ENCODE measurements around the gene GPR146.

GPR146 gene

GRCh38 chr7:1043552-1044188, 676 bp upstream of the GPR146 start:
- DNase-seq (ENCODE audit: low read depth) = no peak

DNA sequence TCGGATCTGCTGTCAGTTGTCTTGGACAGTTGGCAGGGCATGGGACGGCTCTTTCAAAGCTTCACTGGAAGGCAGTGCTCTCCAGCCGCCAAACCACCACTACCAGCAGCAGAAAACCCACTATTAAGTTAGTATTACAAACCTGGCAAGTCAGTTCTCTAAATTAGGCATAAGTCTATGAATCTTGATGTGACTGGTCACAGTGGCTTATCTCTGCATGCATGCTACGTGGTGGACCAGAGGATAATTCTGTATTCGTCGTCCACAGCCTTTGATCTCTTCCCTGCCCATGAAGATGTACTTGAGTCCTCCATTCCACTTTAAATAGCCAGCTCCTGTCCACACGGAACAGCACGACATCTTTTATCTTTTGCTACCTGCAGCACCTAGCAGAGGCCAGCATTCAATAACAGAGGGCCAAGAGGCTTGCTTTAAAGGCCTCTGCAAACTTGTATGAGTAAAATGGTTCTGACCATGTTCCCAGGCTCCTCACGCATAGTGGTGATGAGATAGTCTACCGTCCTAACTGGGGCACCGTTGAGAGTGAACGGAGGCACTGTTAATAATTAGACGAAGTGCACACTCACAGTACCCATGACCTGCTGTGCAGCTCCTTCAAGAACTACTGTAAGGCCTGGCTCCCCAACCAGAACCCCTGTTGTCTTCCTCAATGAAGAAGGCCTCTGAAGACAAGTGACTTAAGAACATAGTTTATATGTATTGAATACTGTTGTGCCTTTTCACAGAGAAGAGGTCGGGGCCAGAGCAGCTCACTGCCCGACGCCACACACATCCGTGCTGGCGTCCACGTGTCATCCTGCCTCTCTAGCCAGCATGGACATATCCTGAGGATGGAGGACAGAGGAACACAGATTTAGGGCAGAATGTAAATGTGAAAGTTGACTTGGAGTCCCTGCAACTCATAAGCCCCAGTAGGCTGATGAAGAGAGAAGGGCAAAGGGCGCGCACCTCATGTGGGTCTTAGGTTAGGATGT, 1.0 kb downstream of the GPR146 start:
- no peak for DNase-seq (ENCODE audit: low read depth)

- DNase-seq (ENCODE audit: low read depth) = no peak
Observed at GRCh38 chr7:1046722-1047679, 2.7 kb downstream of the GPR146 start.

- no peak for DNase-seq (ENCODE audit: low read depth)
Observed at GRCh38 chr7:1049006-1049741, 4.8 kb downstream of the GPR146 start.

DNA sequence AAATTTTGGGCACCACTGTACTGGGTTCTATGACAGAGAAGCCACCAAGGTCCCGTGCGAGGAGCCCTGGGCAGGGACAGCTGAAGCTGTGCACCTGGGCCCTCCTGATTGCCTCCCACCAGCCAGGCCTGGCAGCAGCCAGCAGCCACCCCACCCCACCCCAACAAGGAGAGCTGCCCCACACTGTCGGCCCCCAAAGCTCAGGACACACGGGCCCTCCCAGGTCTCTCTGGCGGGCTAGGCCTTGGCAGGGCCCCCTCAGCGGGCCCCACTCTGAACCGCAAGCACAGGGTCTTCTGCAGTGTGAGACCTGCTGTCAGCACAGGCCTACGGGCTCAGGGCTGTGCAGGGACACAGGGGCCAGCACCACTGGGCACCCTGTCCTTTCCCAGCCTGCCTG, 5.5 kb downstream of the GPR146 start:
- no peak for DNase-seq (ENCODE audit: low read depth)

- no peak for DNase-seq (ENCODE audit: low read depth)
Observed at GRCh38 chr7:1050254-1050906, 6.0 kb downstream of the GPR146 start.

DNA sequence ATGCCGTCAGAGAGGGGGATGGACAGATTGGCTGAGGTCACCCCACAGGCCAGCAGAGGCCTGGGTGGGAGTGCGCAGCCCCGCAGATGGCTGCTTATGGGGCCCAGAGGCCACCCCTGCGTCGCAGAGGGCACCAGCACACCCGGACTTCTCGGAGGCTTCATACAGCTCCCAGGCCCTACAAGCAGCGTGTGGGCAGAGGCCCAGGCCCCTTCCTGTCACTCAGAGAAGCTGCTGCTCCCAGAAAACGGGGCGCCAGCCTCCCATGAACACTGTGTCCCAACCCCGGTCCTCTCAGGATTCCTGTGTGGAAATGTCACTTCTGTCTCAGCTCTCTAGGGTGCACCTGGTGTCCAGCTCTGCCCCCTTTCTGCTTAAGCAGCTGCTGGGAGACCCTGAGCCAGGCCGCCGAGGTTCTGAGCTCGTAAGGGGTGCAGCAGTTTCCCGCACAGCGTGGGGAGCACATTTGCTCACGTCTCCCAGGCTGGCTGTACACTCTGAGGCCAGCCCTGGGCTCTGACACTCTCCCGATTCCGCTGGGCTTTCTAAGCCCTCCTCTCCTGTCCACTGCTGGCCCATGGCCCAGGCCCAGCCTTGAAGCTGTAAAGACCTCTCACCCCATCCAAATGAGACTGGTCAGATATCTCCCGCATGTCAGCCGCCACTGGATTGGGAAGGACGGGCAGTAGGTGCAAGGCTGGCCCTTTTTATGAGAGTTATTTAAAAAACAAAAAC, 6.8 kb downstream of the GPR146 start:
- no peak for DNase-seq (ENCODE audit: low read depth)

- no peak for DNase-seq (ENCODE audit: low read depth)
Observed at GRCh38 chr7:1052031-1052818, 7.9 kb downstream of the GPR146 start.

- DNase-seq (ENCODE audit: low read depth) = no peak
Observed at GRCh38 chr7:1053002-1053411, 8.7 kb downstream of the GPR146 start.

DNA sequence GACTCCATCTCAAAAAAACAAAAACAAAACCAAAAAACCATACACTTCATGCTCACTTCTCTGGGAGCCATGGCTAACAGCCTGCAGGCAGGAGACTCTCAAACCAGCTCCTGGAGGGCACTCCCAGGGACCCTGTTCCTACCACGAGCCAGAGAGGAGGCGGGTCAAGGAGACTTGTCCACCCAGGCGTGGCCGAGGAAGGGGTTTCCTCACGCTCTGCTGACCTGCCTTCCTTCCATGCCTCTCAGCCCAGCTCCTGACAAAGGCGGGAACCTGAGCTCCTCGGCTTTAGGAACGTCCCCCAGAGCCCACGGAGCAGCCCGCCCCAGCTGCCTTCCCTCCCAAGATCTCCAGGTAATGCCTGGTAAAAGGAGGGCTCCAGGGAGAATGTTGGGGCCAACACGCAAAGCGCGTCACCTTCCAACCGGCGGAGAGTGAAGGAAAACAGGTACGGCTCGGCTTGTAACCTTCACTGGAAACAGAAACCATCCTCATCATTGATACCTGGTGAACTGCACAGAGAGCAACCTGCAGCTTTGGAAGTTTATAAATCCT, 9.5 kb downstream of the GPR146 start:
- DNase-seq (ENCODE audit: low read depth) = no peak

DNA sequence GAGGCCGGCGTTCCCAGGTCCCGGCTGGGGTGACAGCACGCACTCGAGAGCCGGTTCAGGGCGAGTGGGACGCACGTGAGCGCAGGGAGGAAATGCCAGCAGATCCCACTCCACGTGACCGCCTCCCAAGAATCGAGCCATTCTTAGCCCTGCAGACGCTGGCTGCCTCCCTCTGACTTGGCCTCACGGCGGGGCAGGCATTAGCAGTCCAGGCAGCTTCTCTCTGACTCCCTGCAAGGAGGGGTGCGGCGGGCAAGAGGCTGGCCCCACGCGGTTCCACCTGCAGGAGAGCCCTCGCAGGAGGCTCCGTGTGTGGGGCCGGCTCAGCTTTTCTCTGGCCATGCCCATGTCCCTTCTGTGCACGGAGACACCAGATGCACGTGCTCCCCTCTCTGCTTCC, 10.1 kb downstream of the GPR146 start:
- no peak for DNase-seq (ENCODE audit: low read depth)

DNA sequence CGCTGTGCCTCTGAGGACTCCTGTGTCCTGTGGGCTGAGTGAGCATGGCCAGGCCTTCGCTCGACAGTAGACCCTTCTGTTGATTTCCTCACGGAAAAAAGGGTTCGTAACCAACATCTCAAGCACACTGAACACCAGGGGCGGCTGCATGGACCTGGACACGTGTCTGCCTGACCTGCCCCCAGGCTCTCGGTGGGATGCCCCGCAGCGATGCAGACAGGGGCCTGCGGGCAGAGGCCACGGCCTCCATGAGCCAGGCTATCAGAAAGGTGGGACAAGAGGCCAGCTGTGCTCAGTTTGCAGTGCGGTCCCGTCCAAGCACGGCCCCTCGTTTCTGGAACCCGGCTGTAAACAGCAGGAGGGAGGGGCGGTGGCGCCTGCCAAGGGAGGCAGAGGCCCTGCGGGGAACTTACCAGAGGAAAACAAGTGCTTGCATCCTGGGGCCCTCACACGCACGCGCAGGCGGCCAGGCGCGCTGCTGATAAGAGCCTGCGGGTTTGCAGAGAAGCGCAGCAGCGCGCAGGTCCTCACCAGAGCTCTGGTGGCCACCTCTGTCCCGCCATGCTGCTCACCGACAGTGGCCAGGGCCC, 10.6 kb downstream of the GPR146 start:
- DNase-seq (ENCODE audit: low read depth) = no peak

DNA sequence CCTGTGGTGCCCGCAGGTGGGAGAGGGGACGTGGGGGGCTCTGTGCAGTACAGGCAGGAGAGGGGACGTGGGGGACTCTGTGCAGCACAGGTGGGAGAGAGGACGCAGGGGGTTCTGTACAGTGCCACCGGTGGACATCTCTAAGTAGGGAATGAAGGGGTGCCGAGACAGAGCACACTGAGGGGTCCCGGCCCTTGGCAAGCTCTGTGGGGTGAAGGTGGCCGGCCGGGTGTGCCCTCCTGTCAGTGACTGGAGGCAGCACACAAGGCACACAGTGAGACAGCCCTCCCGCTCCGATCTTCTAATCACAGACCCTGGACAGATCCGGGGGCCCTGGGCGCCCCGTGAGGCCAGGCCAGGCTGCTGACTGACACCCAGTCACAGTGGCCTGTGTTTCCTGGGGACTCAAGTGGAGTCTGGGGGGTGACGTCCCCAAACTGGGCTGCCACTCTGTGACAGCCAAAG, 11.2 kb downstream of the GPR146 start:
- DNase-seq (ENCODE audit: low read depth) = no peak

DNA sequence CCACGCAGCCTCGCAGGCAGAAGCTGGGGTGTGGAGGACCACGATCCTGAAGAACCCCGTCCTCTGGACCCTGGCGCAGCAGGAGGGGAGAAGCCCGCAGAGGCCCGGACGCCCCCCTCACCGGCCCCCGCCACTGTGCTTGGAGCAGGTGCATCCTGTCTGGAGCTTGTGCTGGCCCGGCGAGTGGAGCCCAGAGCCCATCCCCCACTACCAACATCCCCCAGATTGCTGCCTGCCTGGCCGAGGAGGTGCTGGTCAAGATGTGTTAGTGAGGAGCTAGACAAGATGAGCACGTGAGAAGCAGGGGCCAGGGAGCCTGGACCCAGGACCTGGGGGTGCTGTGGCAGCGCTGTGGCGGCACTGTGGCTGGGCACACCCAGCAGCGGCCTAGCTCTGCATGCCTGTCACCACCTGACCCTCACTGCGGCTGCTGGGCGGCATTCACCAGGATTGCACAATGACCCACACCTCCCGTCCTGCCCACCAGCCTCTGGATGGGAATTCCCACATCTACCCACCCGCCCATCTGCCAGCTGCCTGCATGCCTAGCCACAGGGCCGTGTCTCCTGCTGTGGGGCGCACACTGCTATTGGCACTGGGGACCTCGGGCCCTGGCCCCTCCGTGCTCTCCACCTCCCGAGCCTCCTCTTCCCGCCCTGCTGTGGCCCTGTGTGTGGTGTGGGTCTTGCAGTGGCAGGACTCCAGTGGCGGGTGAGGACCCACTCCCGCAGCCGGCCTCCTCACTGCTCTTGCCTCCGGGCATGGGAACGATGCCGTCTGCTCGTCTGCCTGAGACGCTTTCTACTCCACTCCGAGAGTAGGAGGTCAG, 11.8 kb downstream of the GPR146 start:
- no peak for DNase-seq (ENCODE audit: low read depth)

DNA sequence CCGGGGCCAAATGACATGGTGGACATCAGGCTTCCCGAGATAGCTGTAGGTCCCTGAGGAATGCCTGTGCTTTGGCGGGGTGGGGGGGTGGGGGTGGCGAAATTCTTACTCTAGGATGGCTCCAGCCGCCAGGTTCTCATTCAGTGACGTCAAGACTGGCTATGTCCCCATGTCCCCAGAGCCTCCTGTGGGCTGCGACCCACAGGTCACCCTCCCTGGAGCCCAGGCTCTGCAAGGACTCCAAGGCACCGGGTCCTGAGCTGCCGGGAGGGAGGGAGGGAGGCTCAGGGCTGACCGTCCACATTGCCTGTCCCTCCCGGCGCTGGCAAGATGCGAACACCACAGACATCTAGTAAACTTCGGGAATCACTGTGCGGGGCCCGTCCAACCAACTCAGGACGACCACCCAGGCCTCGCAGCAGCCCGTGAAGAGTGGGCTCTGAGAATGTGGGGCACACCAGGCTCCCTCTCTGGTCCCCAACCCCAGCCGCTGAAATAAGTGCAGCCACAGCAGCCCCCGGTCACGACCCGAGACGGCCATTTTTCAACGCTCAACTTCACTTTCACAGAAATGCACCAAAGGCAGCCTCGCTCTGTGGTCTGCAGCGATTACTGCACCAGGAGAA, 12.6 kb downstream of the GPR146 start:
- DNase-seq (ENCODE audit: low read depth) = no peak

DNA sequence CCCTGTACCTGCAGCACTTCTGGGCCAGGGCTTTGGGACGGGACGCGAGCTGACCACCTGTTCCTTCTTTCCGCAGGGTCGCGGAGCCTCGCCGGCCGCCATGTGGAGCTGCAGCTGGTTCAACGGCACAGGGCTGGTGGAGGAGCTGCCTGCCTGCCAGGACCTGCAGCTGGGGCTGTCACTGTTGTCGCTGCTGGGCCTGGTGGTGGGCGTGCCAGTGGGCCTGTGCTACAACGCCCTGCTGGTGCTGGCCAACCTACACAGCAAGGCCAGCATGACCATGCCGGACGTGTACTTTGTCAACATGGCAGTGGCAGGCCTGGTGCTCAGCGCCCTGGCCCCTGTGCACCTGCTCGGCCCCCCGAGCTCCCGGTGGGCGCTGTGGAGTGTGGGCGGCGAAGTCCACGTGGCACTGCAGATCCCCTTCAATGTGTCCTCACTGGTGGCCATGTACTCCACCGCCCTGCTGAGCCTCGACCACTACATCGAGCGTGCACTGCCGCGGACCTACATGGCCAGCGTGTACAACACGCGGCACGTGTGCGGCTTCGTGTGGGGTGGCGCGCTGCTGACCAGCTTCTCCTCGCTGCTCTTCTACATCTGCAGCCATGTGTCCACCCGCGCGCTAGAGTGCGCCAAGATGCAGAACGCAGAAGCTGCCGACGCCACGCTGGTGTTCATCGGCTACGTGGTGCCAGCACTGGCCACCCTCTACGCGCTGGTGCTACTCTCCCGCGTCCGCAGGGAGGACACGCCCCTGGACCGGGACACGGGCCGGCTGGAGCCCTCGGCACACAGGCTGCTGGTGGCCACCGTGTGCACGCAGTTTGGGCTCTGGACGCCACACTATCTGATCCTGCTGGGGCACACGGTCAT, 13.3 kb downstream of the GPR146 start:
- DNase-seq (ENCODE audit: low read depth) = no peak
